Nephron progenitor cell (in vitro differentiated cells): ENCODE data around the gene PES1.

Experiments
- DNase-seq: peaks from one replicate; pipeline ENCODE4 v3.0.0; 2021
- H3K27ac Mint-ChIP-seq: 2 replicates; pipeline ENCODE4 v1.8.0; 2021; ENCODE audit warnings: mild to moderate bottlenecking, moderate library complexity, mixed read lengths
- H3K27me3 Mint-ChIP-seq: 2 replicates; pipeline ENCODE4 v1.8.0; 2021; ENCODE audit warnings: mild to moderate bottlenecking, low read depth, mixed read lengths; ENCODE audit not compliant: poor library complexity
- H3K36me3 Mint-ChIP-seq: 2 replicates; pipeline ENCODE4 v1.8.0; 2021; ENCODE audit warnings: low read depth, mixed read lengths
- H3K4me1 Mint-ChIP-seq: 2 replicates; pipeline ENCODE4 v1.8.0; 2021; ENCODE audit warnings: mixed read lengths
- H3K4me3 Mint-ChIP-seq: 2 replicates; pipeline ENCODE4 v1.8.0; 2021; ENCODE audit warnings: mild to moderate bottlenecking, moderate library complexity, mixed read lengths
- H3K9me3 Mint-ChIP-seq: 2 replicates; pipeline ENCODE4 v1.8.0; 2021; ENCODE audit warnings: mild to moderate bottlenecking, moderate library complexity, mixed read lengths
- TF ChIP-seq, protein P1 (sequence below): fragments of 200-600 bp; sonication (generic); IDR thresholded peaks from 2 replicates; pipeline ENCODE4 v1.5.0; 2021; ENCODE audit warnings: antibody characterized with exemption

Gene PES1

DNA sequence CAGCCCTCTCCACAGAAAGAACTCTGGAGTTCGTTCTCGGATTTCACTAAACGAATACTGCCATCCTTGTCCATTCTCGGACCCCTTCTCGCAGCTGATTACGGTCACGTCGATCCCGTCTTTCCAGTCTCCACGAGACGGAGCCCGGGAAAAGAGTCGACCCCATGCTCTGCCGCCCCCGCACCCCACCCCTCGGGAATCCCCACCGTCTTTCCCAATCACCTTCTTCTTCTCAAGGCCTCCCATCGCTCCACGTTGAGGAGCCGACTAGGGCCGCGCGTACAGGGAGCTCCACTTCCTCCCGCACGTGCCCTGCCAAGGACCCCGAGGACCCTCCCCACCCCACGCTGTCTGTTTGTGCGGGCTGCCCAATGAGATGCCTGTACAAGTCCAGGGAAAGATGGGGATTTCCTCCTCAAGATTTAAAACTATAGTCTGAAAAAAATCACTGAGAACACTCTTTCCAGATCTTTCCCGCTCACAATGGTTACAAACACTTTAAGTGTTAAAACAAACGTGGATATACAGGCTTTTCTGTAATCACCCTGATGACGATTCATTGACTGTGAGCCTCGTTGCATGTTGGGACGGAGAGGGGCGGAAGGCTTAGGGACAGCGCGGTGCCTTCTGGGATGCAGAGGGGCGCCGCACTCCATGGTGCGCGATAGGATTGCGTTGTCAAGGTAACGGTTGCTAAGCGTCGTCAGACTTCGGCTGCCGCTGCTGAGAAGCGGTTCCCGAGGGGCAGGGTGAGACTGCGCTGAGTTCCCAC lies at the start of gene PES1:
PES1 (minus strand) TSS at position 323 of the 772 bp plus-strand sequence; CDS start at position 246, 77 bp downstream.
- no peaks in the 10 kb centered on the region for H3K9me3 Mint-ChIP-seq
- TF ChIP-seq, protein P1, sequence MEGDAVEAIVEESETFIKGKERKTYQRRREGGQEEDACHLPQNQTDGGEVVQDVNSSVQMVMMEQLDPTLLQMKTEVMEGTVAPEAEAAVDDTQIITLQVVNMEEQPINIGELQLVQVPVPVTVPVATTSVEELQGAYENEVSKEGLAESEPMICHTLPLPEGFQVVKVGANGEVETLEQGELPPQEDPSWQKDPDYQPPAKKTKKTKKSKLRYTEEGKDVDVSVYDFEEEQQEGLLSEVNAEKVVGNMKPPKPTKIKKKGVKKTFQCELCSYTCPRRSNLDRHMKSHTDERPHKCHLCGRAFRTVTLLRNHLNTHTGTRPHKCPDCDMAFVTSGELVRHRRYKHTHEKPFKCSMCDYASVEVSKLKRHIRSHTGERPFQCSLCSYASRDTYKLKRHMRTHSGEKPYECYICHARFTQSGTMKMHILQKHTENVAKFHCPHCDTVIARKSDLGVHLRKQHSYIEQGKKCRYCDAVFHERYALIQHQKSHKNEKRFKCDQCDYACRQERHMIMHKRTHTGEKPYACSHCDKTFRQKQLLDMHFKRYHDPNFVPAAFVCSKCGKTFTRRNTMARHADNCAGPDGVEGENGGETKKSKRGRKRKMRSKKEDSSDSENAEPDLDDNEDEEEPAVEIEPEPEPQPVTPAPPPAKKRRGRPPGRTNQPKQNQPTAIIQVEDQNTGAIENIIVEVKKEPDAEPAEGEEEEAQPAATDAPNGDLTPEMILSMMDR, result no peak
- H3K36me3 Mint-ChIP-seq, result peaks cover 17% of the 10 kb centered on the region
- DNase-seq, result peak; percentile 94
- peaks cover 31% of the 10 kb centered on the region for H3K27me3 Mint-ChIP-seq
- H3K4me3 Mint-ChIP-seq, result no peak within 1 kb of the TSS
- no peak within 1 kb of the TSS for H3K27ac Mint-ChIP-seq
- no peaks in the 10 kb centered on the region for H3K4me1 Mint-ChIP-seq

DNA sequence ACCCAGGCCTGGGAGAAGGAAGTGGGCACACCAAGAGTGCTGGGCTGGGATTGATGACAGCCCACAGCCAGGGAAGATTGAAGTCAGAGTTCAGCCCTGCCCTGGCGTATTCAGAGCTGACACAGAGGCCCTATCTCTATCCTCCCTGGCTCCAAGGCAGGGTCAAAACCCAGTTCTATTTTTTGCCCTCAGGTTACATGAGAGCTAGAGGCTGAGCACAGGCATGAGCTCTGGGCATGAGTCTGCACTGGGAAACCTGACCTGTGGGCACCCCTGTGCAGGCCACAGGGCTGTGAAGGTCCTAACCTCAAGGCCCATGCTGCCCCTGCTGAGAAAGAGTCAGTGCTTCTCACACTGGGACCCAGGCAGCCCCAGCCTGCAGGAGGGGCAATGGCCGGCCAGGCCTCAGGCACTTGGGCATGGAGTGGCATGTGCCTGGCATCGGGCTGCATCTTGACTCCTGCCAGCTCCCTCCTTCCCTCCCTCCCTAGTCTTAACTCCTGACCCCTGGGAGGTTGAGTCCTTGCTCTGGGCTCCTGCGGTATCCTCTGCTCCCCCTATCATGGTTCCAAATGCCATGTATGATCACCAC lies 49.2 kb upstream of the PES1 start:
- peaks cover 2% of the 10 kb centered on the region for H3K27me3 Mint-ChIP-seq
- peaks cover 12% of the 10 kb centered on the region for H3K4me1 Mint-ChIP-seq
- no peak overlapping the region for H3K27ac Mint-ChIP-seq
- H3K36me3 Mint-ChIP-seq, result no peaks in the 10 kb centered on the region
- DNase-seq, result no peak
- H3K9me3 Mint-ChIP-seq, result peaks cover 4% of the 10 kb centered on the region
- no peak overlapping the region for H3K4me3 Mint-ChIP-seq
- TF ChIP-seq, protein P1, result no peak

DNA sequence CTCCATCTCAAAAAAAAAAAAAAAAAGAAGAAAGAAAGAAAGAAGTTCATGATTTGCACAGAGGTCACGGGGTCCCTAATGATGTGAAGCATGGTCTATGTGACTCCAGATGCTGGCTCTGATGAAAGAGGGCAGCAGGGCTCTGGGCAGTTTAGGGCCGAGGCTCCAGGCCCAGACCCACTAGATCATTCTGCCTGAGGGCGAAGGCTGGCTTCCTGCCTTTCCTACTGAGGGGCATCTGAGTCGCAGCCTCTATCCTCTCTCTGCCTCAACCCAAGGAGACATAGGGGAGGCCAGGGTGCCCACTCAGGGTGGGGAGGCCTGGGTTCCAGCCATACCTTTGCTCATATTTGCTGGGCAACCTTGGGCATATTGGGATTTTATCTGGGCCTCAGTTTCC lies 48.7 kb upstream of the PES1 start:
- Mint-ChIP-seq H3K27ac (no peak overlapping the region), H3K36me3 (no peaks in the 10 kb centered on the region), H3K4me3 (no peak overlapping the region), H3K27me3 (peaks cover 2% of the 10 kb centered on the region), H3K4me1 (peaks cover 15% of the 10 kb centered on the region), H3K9me3 (peaks cover 4% of the 10 kb centered on the region)
- DNase-seq, result no peak
- TF ChIP-seq, protein P1, result no peak

DNA sequence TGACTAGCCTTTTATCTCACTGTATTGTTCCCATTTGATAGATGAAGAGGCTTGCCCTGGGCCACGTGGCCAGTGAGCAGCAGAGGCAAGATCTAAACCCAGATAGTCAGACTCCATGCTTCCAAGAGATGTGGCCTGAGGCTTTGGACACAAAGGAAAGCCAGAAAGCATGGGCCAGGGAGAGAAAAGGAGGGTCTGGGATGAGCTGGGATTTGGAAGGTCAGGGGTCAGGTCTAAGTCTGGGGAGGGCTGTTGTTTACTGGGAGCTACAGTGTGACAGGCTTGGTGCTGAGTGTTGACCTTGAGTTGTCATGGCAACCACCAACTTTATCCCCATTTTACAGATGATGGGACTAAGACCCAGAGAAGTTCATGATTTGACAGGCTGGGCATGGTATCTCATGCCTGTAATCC lies 46.0 kb upstream of the PES1 start:
- no peak for DNase-seq

DNA sequence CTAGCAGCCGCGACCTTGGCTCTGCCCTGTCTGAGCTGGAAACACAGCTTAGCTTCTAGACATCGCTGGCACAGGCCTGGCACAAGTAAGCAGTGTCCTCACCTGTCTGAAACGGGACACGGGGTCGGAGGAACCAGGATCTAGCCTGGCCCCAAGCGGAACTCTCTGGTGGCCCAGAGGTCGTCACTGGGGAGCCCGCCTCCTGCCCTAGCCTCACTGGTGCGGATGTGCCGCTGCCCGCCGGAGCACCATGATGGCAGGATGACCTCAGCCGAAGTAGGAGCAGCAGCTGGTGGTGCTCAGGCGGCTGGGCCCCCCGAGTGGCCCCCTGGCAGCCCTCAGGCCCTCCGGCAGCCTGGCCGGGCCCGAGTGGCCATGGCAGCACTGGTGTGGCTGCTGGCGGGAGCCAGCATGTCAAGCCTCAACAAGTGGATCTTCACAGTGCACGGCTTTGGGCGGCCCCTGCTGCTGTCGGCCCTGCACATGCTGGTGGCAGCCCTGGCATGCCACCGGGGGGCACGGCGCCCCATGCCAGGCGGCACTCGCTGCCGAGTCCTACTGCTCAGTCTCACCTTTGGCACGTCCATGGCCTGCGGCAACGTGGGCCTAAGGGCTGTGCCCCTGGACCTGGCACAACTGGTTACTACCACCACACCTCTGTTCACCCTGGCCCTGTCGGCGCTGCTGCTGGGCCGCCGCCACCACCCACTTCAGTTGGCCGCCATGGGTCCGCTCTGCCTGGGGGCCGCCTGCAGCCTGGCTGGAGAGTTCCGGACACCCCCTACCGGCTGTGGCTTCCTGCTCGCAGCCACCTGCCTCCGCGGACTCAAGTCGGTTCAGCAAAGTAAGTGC lies 44.7 kb upstream of the PES1 start:
- peaks cover 2% of the 10 kb centered on the region for H3K27me3 Mint-ChIP-seq
- H3K36me3 Mint-ChIP-seq, result no peaks in the 10 kb centered on the region
- peaks cover 15% of the 10 kb centered on the region for H3K4me1 Mint-ChIP-seq
- no peak for DNase-seq
- TF ChIP-seq, protein P1, result no peak
- H3K27ac Mint-ChIP-seq, result no peak overlapping the region
- H3K9me3 Mint-ChIP-seq, result peaks cover 4% of the 10 kb centered on the region
- peak overlapping the region; percentile 82 for H3K4me3 Mint-ChIP-seq

More for the DNA sequence above, 46.0 kb upstream of the PES1 start:
- H3K4me1 Mint-ChIP-seq, result peaks cover 15% of the 10 kb centered on the region
- H3K27ac Mint-ChIP-seq, result peak overlapping the region; percentile 54
- TF ChIP-seq, protein P1, result no peak
- no peaks in the 10 kb centered on the region for H3K36me3 Mint-ChIP-seq
- H3K4me3 Mint-ChIP-seq, result peak overlapping the region; percentile 25
- H3K9me3 Mint-ChIP-seq, result peaks cover 4% of the 10 kb centered on the region
- peaks cover 2% of the 10 kb centered on the region for H3K27me3 Mint-ChIP-seq
